Adrenal gland (tissue), 12 donors: ENCODE measurements around the gene RXRB. TPM values are rescaled to one million over a fixed set of nuclear protein-coding genes. Genes with fewer than 3 reads are reported as not detected.
A peak's percentile ranks its signal among the peaks of the same experiment; 100 is the strongest.

Source experiments
- DNase-seq, 7 donors: peaks; one replicate each; pipeline ENCODE4 v3.0.0-alpha.2; 2019 to 2020
- H3K27ac ChIP-seq, 5 donors: fragments of 200-600 bp; sonication (generic) in 4 of 5; 1 replicate in 3 of 5; 2 replicates in 2 of 5; pipeline versions ENCODE4 v1.5.1 to v1.8.0; 2016 to 2020; ENCODE audit warnings: mild to moderate bottlenecking in 1 of 5
- H3K27me3 ChIP-seq: fragments of 200-600 bp; 2 replicates; pipeline ENCODE4 v1.8.0; 2021
- H3K36me3 ChIP-seq, 2 donors: fragments of 200-600 bp; replicated peaks in 1 of 2; 1 replicate in 1 of 2; 2 replicates in 1 of 2; pipeline versions ENCODE4 v1.5.1 to v1.8.0; 2018 to 2022
- H3K4me1 ChIP-seq, 2 donors: fragments of 200-600 bp; replicated peaks in 1 of 2; 1 replicate in 1 of 2; 2 replicates in 1 of 2; pipeline versions ENCODE4 v1.5.1 to v1.8.0; 2018 to 2021
- H3K4me3 ChIP-seq, 4 donors: fragments of 200-600 bp; sonication (generic) in 3 of 4; one replicate each; pipeline ENCODE4 v1.5.1; 2016 to 2018
- H3K9me3 ChIP-seq, 3 donors: fragments of 200-600 bp; sonication (generic) in 1 of 3; replicated peaks in 1 of 3; 1 replicate in 2 of 3; 2 replicates in 1 of 3; pipeline versions ENCODE4 v1.5.1 to v1.8.0; 2016 to 2021
- CTCF ChIP-seq, 6 experiments: fragments of 450-650 bp in 4 of 6; fragments of 200-600 bp in 2 of 6; sonication (generic) in 1 of 6; IDR thresholded peaks; 1 replicate in 5 of 6; 2 replicates in 1 of 6; pipeline versions ENCODE4 v1.5.1 to v1.8.0; 2016 to 2021; ENCODE audit warnings: antibody characterized with exemption in 6 of 6, mild to moderate bottlenecking in 2 of 6, moderate library complexity in 1 of 6
- POLR2A ChIP-seq, 2 donors: fragments of 450-650 bp; IDR thresholded peaks; one replicate each; pipeline ENCODE4 v1.6.1; 2017; ENCODE audit warnings: antibody characterized with exemption in 2 of 2, mild to moderate bottlenecking in 2 of 2, moderate library complexity in 1 of 2
- WGBS, 4 donors: extraction: QIAGEN DNeasy Blood & Tissue Kit in 2 of 4; methylation state at CpG; one replicate each; pipeline versions ENCODE4 v1.1.5 to v1.1.7; 2013 to 2017; 5-methylcytosine and 5-hydroxymethylcytosine counted together
- intact Hi-C, 2 donors: fragments of 100-400 bp; cut with DNase I; formaldehyde crosslinking; loops; one replicate each; pipeline versions ENCODE4 v1.14.1 to v1.15.0; 2022 to 2023
- polyA plus RNA-seq, 3 donors: library from polyadenylated mRNA; stranded (reverse); fragments of 200-250 nt in 2 of 3; fragments of 350-450 nt in 1 of 3; fragmentation: Illumina TruSeq in 1 of 3; extraction: RNeasy Lipid Tissue Mini Kit (QIAGEN cat#74804) in 1 of 3; gene quantifications; one replicate each; pipeline ENCODE4 v1.2.3, GENCODE V29; 2013 to 2014
- total RNA-seq, 9 donors: library from RNA; depleted of rRNA in 4 of 9; stranded (reverse); fragments of >200 nt in 4 of 9; fragments of 120-200 nt in 1 of 9; fragmentation: NEBNext Ultra II Directional in 1 of 9; extraction: Animal tissue kit (Norgen Biotek cat#: 25700) in 1 of 9; gene quantifications; one replicate each; pipeline versions ENCODE4 v1.1.0 to v1.2.4, GENCODE V29; 2013 to 2023
- donor health status: healthy with polysubstance abuse.
- donor health status: Bipolar disorder and iron deficiency.
- donor health status: DM: yes; HTN: yes; CAD: no.
- donor health status: DM: no; HTN: no; CAD: no.
- donor health status: DM: no; HTN: no; CAD: no.
- donor health status: DM: yes; HTN: yes; CAD: no.

RXRB gene
- total and polyA plus RNA-seq, 12 donors, result 15.8 to 75.9 (median 33.2) TPM

GRCh38 chr6:33199687-33200218, 712 bp downstream of the RXRB start:
- Histone ChIP-seq H3K9me3 (no peaks in the 10 kb centered on the region), H3K27ac (peak overlapping the region; percentile 92 to 99 (median 98)), H3K36me3 (peaks cover 0 to 49% of the 10 kb centered on the region in 2 donors), H3K27me3 (no peaks in the 10 kb centered on the region), H3K4me3 (peak overlapping the region; percentile 69 to 96 (median 86)), H3K4me1 (peaks cover 30 to 53% of the 10 kb centered on the region in 2 donors)
- intact Hi-C loops, result loop anchor here (5.0 kb wide), 1 partner anchor 37 kb away; no protein-coding TSS in a partner anchor
- TF ChIP-seq CTCF (IDR thresholded peaks at IDR 0.05), result no peak
- no peak for TF ChIP-seq POLR2A (IDR thresholded peaks at IDR 0.05)
- DNase-seq, result peak in 4 of 7 donors; percentile 79 to 88 (median 84)
- 3 to 4% (median 3%) methylated on average over 10 to 26 of the region's 26 CpGs for WGBS, 4 donors

- intact Hi-C loops, result loop anchor here (5.0 kb wide), 1 partner anchor 37 kb away; no protein-coding TSS in a partner anchor
- no peak for DNase-seq
- Histone ChIP-seq H3K9me3 (no peaks in the 10 kb centered on the region), H3K27ac (peak overlapping the region in 3 of 5 donors; percentile 92 to 98 (median 98)), H3K36me3 (peaks cover 0 to 54% of the 10 kb centered on the region in 2 donors), H3K4me3 (peak overlapping the region in 2 of 4 donors; percentile 86 to 96), H3K4me1 (peaks cover 26 to 47% of the 10 kb centered on the region in 2 donors), H3K27me3 (no peaks in the 10 kb centered on the region)
- WGBS, 4 donors, result 25 to 36% (median 32%) methylated on average over 3 of the region's 3 CpGs
- TF ChIP-seq CTCF (IDR thresholded peaks at IDR 0.05) (no peak), POLR2A (IDR thresholded peaks at IDR 0.05) (no peak)
Measured at GRCh38 chr6:33198853-33199436, 1.5 kb downstream of the RXRB start.

GRCh38 chr6:33198159-33198852, 2.2 kb downstream of the RXRB start:
- H3K4me1 ChIP-seq, result peaks cover 25 to 41% of the 10 kb centered on the region in 2 donors
- no peak for DNase-seq
- H3K9me3 ChIP-seq, result no peaks in the 10 kb centered on the region
- H3K27me3 ChIP-seq, result no peaks in the 10 kb centered on the region
- peak overlapping the region in 1 of 5 donors; percentile 25 for H3K27ac ChIP-seq
- 59 to 67% (median 64%) methylated on average over 6 of the region's 6 CpGs for WGBS, 4 donors
- peaks cover 0 to 47% of the 10 kb centered on the region in 2 donors for H3K36me3 ChIP-seq
- H3K4me3 ChIP-seq, result no peak overlapping the region
- TF ChIP-seq POLR2A (IDR thresholded peaks at IDR 0.05) (no peak), CTCF (IDR thresholded peaks at IDR 0.05) (no peak)
- intact Hi-C loops, result loop anchor here (5.0 kb wide), 1 partner anchor 36 kb away; no protein-coding TSS in a partner anchor

GRCh38 chr6:33197431-33198048, 2.9 kb downstream of the RXRB start:
- 32 to 56% (median 42%) methylated on average over 8 to 12 of the region's 12 CpGs for WGBS, 4 donors
- peak overlapping the region in 2 of 5 donors; percentile 25 to 49 for H3K27ac ChIP-seq
- peaks cover 32 to 44% of the 10 kb centered on the region in 2 donors for H3K4me1 ChIP-seq
- no peaks in the 10 kb centered on the region for H3K9me3 ChIP-seq
- no peaks in the 10 kb centered on the region for H3K27me3 ChIP-seq
- TF ChIP-seq POLR2A (IDR thresholded peaks at IDR 0.05) (peak in 1 of 2 donors; percentile 39), CTCF (IDR thresholded peaks at IDR 0.05) (peak; percentile 48 to 69 (median 62))
- H3K36me3 ChIP-seq, result peaks cover 0 to 39% of the 10 kb centered on the region in 2 donors
- intact Hi-C loops, result loop anchor here (5.0 kb wide), 1 partner anchor 35 kb away; no protein-coding TSS in a partner anchor
- peak in 6 of 7 donors; percentile 63 to 81 (median 74) for DNase-seq
- no peak overlapping the region for H3K4me3 ChIP-seq
